DLD1 (cell line): ENCODE data around the gene HOXD11.

Source experiments
- in situ Hi-C: cut with HindIII; loops from 2 replicates; pipeline ENCODE4 v1.10.0; 2017; ENCODE audit warnings: low sequenced_read_pairs

HOXD11 gene

DNA sequence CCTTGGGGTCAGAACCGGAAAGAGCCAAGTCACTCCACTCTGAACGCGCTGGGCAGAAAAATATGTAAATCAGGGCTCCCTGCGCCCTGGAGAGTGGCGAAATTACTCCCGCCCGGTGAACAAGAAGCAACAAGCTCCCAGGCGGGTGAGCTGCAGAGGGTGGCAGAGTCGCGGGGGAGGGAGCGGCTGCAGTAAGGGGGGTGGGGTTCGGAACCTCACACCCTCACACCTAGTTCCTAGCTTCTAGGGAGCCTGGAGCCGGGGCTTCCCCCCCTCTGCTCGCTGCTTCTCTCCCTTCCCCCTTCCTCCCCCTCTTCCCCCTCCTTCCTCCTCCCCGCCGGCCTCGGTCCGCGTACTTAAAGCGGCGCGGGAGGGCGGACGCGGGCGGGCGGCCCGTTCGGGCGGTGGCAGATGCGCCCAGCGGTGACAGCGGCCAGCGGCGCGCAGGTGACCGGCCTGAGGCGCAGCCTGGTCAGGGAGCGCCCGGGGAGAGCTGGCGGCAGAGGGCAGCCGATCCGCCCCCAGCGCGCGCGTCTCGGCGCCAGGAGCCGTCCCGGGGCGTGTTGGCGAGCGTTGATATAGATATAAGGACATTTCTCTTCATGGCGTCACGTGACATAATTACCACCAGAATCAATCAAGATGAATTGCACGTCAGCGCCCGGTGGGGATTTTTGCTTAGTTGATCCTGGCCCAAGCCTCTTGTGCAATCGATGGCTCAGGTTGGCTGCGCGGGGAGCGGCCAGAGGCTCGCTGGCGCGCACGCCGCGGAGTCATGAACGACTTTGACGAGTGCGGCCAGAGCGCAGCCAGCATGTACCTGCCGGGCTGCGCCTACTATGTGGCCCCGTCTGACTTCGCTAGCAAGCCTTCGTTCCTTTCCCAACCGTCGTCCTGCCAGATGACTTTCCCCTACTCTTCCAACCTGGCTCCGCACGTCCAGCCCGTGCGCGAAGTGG lies at the start of gene HOXD11:
TSS of gene HOXD11 (plus strand) at position 700 of the 959 bp plus-strand sequence. CDS start at position 776, 76 bp downstream.
- in situ Hi-C loops, result no loop called here

DNA sequence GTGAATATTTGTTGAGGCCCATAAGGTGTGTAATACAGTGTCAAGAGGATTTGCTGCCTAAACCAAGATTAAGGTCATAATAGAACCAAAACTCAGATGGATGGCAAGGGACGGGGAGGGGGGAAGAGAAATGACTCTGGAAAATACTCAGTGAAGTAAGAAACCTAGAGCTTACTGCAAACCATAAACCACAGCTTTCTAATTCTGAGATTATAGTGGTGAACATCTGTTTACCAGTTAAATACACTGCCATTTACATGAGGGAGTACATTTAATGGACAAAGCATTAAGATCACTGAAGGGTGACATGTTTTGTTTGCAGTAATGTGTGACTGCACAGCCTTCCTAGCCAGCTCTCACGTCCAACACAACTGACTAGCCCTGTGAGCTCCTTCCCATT lies 43.1 kb upstream of the HOXD11 start:
- in situ Hi-C loops, result no loop called here

DNA sequence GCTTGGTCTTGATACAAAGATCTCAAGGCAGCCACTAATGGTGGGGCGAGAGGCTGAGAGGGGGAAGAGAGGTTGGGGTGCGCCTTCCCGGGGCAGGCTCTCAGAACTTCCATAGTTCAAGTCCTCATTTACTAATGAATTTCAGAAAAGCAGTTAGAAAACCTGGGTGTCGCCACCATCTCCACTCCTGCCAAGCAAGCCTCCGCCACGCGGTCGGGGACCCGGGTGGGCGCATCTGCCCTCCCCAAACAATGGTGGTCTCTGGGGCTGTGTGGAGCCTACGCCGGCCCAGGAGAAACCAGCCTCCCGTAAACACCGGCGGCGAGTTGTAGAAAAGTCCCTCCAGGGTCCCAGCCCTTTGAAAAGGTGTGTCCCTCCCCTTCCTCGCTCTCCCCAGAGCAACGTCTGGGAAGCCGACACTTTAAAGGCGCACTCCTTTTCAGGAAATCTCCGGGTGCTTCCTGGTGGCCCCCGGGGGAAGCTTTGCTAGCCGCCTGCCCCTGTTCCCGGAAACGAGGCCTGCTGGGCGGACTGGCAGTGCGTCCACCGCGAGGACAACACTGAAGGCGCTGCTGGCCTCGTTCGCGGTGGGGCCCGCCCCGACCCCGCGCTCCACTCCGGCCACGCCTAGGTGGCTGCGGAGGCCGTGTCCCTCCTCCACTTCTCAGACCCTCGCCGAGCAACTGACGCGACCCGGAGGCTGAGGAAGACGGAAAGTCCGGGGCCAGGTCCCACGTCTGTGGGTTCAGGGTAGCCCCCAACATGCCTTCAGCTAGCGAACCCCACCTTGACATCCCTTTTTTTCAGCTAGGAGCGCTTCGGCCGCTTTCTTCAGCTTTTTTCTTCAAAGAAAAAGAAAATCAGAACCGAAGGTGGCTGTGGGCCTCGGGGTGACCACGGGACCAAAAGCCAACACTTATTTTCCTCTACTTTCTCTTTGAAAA lies 40.2 kb upstream of the HOXD11 start:
- in situ Hi-C loops, result no loop called here

DNA sequence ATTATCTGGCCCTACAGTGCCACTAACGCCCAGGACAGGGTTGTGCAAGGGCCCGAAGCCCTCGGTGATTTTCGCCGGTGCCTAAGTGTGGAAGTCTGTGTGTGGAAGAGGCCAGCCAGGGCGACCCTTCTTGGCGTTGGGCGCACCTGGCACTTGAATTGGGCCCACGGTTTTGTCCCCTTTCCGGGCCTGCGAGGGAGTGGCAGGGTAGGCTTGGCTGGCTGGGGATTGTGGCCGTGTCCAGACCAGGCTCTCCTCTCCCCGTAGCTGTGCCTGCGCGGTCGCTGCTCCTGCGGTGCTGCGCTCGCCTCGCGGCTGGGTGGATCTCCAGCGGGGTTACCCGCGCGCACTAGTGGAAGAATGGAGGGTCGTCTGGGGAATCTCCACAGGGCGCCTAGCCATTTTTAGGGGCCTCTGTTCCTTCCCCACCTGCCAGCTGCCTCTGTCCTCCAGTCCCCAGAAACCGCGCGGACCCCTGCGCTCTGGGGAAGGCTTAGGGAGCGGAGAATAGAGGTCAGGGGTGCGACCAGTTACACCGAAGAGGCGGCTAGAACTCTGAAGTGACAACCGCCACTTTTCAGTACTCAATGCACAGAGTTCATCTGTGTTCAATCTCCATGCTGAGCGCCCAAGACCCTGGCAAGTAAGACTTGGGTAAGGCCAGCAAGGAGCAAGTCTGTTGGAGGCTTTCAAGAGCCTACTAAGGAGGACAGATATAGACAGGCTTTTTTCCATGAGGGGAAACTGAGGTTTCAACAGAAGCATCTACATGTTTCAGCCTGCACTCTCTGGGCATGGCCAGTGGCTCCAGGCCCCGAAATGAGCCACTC lies 39.3 kb upstream of the HOXD11 start:
- in situ Hi-C loops, result no loop called here

DNA sequence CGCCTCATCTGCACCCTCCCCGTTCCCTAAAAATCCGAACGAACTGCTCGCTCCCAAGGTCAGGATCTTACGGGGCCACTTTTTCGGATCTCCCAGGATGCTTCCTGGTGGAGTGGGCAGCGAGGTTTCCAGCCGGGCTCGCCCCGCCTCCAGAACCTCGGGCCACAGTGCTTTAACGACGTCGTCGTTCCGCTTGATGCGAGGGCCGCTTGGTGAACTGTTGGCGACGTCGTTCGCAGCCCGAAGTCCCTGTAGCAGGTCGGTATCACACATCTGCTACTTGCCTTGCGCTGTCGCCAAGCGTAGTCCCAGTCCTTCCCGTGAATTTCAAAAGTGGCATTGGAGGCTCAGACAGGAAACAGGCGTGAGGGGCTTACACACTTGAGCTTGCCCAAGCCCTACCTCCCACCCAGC lies 38.7 kb upstream of the HOXD11 start:
- in situ Hi-C loops, result no loop called here

DNA sequence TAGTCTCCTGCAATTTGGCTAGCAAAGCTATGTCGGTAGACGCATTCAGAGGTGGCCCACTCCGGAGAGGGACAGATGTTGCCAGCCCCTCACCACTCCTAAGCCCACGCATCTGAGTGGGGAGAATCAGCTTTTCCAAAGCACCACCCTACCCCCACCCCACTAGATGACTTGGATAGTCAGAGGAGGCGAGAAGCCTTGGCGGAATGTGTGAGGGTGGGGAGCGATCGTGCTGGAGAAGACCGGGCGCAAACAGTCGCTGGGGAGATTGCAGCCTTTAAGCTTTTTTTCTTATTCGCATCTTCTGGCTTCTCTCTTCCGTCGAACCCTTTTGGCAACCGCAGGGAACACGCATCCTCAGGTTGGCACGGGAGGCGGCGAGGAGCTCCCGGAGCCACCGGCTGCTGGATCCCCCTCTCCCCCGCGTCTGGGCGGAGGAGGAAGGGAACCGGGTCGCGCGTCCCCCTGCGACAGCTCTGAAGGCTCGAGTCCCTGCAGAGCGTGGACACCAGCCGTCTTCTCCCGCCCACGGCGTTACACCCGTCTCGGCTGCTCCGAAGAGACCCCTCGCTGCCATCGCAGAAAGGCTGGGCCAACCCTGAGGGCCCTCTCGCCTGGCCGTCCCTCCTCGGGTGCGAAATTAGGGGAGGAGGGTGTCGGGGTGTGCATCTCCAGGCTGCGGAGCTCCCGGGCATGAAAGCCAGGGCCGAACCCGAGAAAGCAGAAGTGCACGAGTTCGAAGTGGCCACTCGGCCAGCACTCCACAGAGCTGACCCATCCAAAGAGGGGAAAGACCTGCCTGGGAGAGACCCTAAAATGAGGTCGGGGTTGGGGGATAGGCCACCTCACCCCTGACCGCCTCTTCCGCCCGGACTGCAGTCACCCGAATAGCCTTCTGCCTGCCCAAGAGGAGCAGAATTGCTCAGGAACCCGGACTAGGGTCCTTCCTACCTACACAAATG lies 35.5 kb upstream of the HOXD11 start:
- in situ Hi-C loops, result loop anchor here (10.0 kb wide), 2 partner anchors 217 to 377 kb away; no protein-coding TSS in a partner anchor

DNA sequence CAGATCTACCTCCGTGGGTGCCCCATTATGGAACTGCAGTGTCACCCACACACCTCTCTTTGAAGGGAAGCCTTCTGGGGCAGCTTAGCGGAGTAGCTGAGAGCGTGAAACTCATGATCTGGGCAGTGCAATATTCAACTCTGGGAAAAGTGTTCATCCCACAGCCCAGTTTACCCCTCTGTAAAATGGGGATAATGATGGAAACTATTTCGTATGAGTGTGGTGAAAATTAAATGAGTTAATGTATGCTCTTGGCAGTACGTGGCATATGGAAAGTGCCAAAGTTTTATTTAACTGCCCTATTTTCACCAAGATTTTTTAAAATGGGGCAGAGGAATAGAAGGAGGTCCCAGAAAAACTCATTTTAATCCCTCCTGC lies 34.8 kb upstream of the HOXD11 start:
- in situ Hi-C loops, result loop anchor here (10.0 kb wide), 2 partner anchors 217 to 377 kb away; no protein-coding TSS in a partner anchor

DNA sequence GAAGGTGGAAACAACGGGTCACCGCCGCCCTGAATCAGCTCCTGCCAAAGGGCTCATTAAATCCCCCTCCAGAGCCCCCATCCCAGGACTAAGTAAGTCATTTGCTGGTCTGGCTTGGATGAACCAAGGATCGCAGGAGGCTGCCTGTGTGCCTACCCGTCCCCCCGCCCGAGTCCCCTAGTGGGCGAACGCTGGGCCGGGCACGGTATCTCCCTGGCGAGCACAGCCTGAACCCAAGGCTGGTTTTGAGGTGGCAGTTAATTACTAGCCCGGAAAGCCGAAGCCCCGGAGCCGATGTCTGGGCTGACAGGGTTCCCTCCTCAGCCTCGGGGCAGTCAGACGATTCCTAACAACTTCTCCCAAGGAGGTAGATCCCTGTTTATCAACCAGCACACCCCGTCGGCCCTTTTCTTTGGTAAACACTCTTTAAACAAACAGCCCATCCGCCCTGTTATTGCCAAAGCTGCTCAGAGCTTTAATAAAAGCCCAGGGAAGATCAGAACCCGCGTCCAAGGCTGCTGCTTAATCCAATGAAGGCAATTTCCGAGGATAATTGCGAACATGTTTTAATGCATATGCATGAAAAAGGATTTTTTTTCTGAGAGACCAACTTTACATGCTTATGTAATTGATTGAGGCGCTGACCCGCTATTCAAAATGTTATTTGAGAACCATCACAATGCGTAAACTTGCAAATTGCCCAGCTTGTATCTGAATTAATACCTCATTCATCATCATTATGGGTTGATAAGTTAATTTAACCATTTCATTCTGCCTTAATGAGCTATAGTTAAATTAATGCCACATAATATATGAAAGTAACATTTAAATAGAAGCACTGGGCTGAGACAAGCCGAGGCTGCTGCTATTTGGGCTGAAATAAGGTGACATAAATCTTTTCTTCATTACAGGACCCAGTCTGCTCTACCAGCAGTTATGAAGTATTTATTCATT lies 33.9 kb upstream of the HOXD11 start:
- in situ Hi-C loops, result loop anchor here (10.0 kb wide), 2 partner anchors 218 to 378 kb away; no protein-coding TSS in a partner anchor

DNA sequence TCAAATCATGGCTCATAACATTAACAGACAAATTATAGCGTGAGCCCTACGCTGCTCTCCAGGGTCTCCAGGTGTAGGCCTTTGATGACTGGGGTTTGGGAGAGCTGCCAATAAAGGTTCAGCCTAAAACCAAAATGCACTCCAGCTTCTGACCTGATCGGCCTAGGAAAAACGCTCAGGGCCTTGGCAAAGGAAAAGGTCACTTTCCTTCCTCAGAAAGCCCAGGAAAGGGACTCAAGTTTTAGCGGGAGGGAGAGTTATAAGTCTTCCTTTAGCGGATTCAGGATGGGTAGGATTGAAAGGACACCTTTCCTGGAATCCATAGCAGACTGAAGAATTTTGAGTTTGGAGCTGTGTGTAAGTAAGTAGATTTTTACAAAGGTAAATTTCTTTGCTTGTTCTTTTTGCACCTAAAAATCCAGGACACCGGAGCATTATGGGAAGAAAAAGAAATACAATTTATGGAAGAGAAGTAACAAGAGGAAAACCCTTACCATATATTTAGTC lies 32.1 kb upstream of the HOXD11 start:
- in situ Hi-C loops, result loop anchor here (10.0 kb wide), 2 partner anchors 220 to 380 kb away; no protein-coding TSS in a partner anchor

DNA sequence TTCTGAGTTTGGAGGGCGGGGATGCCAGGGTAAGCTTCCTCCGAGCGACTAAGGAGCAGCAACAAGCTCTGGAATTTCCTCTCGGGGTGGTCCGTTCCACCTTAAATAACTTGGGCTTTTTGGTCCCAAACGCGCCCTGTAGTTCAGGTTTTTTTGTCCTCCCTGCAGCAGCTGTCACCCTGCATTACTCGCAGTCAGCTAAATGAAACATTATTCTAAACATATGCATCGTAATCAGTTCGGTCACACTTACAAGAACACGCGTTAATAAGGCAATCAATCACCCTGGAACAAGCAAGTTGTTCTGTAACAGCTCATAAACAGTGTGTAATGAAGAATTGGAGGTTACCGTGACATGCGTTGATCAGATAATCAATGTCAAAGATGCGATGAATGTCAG lies 31.6 kb upstream of the HOXD11 start:
- in situ Hi-C loops, result loop anchor here (10.0 kb wide), 2 partner anchors 221 to 381 kb away; no protein-coding TSS in a partner anchor

DNA sequence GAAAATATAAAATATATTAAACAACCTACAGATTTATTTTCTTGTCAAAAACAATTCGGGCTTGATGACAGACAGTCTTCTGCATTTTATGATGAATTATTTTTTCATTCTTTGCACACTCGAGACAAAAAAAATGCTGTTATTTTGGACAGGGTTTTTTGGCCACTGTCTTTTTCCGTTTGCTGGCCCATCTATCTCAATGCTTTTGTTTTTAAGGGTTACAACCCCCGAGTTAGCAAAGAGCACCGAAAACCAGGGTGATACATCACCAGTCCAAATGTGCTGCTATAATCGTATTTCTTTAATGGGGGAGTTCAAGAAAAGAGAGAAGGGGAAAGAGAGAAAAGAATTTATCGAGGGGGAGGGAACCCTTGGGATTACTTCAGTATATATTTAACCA lies 31.0 kb upstream of the HOXD11 start:
- in situ Hi-C loops, result loop anchor here (10.0 kb wide), 2 partner anchors 221 to 381 kb away; no protein-coding TSS in a partner anchor

DNA sequence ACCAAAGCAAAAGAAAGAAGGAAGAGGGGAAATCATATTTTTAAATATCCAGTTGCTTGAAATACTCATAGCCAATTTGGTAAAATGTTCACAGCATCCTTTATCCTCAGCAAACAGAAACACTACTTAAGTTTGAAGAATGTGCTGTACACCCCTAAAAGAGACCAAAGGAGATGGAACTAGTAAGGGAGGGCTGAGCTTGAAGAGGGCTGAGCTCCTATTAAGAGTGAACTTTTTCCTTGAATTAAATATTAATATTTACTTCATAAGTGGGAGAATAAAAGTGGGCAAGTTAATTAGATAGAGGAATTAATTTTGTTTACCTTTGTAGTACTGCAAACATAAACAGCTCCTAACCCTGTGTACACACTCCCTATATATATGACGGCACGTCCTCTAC lies 30.3 kb upstream of the HOXD11 start:
- in situ Hi-C loops, result loop anchor here (10.0 kb wide), 2 partner anchors 222 to 382 kb away; no protein-coding TSS in a partner anchor

DNA sequence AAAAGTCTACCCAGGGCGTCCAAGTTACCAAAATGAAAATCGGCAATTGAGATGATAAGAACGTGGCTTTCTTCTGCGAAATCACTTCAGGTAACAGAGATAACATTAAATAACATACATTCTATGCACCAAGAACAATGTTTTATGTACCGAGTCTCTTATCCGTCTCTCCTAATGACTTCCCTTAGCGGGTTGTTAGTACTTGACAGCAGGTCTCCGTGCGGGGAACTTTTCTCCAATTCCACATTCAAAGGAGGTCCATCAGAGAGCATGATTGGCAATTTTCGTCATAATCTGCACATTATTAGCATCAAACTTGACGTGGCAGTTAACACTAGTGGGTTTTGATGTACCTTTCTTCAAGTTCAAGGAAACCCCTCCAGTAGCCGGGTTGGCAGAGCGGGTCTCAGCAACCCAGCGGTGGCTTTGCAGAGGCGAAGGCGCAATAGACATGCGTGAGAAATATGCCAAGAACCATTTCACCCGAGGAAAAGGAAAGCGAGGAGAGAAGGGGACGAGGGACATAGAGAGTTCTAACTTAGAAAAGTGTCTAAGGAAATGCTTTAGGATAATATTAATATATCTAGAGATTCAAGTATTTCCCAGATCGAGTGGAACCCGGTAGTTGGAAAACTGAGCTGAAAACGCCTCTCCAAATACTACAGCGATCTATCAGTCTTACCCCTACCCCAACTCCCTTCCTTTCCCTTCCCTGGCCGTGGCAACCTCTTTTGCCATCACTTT lies 28.4 kb upstream of the HOXD11 start:
- in situ Hi-C loops, result loop anchor here (10.0 kb wide), 2 partner anchors 224 to 384 kb away; no protein-coding TSS in a partner anchor

DNA sequence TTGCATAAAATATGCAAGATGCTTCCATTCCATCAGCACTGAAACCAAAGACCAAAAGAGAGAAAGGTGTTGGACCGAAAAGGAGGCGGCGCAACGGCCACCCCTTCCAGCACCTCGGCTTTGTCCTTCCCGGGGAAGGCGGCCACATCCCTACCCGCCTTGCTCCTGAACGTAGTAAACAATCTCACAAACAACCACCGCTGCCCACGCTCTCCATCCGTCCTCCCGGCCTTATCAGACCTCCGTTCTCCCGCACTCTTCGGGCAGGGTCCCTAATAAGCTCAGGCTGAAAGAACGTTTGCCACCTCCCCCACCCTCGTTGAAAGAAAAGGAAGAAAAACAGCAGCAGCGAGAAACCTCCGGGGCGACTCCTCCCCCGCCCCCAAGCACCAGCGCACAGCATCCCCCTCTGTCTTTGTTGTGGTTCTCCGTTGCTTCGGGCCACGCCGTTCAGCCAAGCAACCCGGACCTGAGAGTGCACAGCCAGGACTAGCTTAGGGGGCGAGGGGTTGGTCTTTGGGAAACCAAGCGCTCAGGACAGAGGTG lies 27.7 kb upstream of the HOXD11 start:
- in situ Hi-C loops, result loop anchor here (10.0 kb wide), 2 partner anchors 225 to 385 kb away; no protein-coding TSS in a partner anchor

DNA sequence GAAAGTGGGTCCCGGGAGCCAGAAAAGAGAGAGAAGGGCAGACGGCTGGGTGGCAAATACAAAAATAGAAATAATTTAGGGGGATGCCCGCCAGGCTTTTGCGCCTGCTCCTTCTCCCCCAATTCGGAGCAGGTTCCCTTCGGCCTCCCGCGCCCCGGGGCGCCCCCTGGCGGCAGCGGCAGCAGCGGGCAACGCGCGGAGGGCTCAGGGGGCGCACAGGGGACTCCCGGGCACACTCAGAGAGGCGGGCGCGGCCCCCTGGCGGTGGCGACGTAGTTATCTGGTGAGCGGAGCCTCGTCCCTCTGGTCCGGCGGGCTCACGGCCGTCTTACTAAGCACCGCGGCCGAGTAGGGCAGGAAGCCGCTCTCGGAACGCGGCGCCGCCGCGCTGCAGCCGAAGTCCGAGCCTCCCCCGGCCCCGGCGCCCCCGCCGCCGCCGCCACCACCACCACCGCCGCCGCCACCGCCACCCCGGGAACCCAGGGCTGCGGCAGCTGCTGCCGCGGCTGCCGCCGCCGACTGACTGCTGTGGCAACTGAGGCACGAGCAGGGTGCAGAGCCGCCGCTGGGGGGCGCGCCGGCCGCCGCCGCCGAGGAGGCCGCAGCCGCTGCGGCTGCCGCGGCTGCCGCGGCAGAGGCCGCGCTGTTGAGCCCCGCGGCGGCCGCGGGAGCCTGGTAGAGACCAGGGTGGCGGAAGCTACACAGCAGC lies 27.1 kb upstream of the HOXD11 start:
- in situ Hi-C loops, result loop anchor here (10.0 kb wide), 2 partner anchors 225 to 385 kb away; no protein-coding TSS in a partner anchor
